IMR-90 (cell line): ENCODE measurements around the gene PAQR4. TPM values are rescaled to one million over a fixed set of nuclear protein-coding genes. Genes with fewer than 3 reads are reported as not detected.

Source experiments
- CTCF ChIP-seq: conservative IDR thresholded peaks from 2 replicates; pipeline ENCODE4 v1.5.1; 2012; ENCODE audit warnings: mild to moderate bottlenecking, low read depth, low read length, improper control_type of control experiment
- FOS ChIP-seq: fragments of 150-350 bp; IDR thresholded peaks from 2 replicates; pipeline ENCODE4 v1.6.1; 2016; ENCODE audit warnings: low read depth, low read length
- MAFK ChIP-seq: IDR thresholded peaks from 2 replicates; pipeline ENCODE4 v1.6.1; 2012; ENCODE audit warnings: low read depth, low read length, improper control_type of control experiment
- MAZ ChIP-seq: IDR thresholded peaks from 2 replicates; pipeline ENCODE4 v1.6.1; 2012; ENCODE audit warnings: low read depth, mild to moderate bottlenecking, low read length, improper control_type of control experiment, moderate library complexity, borderline replicate concordance
- MXI1 ChIP-seq: IDR thresholded peaks from 2 replicates; pipeline ENCODE4 v1.6.1; 2012; ENCODE audit warnings: low read depth, mild to moderate bottlenecking, low read length, moderate library complexity, borderline replicate concordance
- POLR2A ChIP-seq: IDR thresholded peaks from 2 replicates; pipeline ENCODE4 v1.6.1; 2012; ENCODE audit warnings: mild to moderate bottlenecking, low read depth, low read length
- polyA plus RNA-seq, 3 experiments: library from polyadenylated mRNA; depleted of rRNA; stranded (reverse); fragments of >200 nt; gene quantifications; 2 replicates each; pipeline ENCODE4 v1.2.3, GENCODE V29; 2012; ENCODE audit warnings: low replicate concordance in 1 of 3
- total RNA-seq: library from RNA; depleted of rRNA; stranded (reverse); fragments of >200 nt; gene quantifications from 2 replicates; pipeline ENCODE4 v1.2.3, GENCODE V29; 2012

PAQR4 gene
- total and polyA plus RNA-seq, 2 of the 4 experiments (the other 2 are of a cell fraction): 2.2 to 10.0 TPM

DNA sequence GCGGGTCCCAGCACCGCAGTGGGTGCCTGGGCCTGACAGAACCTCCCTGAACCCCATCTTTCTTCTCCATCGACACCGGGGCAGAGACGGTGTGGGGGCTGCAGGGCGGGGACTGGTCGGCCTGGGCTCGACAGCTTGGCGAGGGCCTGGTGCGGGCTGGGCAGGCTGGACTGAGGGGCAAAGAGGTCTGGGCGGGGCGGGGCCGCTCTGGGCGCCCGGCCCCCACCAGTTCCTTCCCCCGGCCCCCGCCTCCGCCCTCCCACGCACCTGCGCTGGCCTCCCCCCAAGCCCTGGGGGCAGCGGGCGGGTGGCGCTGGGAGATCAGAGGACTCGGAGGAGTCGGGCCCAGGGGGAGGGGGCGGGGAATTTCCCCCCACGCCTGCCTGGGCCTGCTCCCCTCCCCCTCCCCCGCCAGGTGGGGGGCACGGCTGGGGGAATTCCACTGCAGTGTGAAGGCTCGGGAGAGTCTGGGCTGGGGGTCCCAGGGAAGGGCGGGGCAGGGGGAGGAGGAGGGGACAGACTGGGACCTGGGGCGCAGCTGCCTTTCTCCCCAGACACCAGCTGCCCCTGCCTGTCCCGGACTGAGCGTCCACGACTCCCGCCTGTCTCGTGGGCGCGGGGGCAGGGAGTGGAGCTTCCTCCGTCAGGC, 6.0 kb upstream of the PAQR4 start (continued):
- TF ChIP-seq CTCF (no peak), MXI1 (no peak), MAFK (no peak), FOS (no peak), POLR2A (no peak), MAZ (no peak)
